GM19193 (cell line): ENCODE measurements around the gene GAPDHS.
A peak's percentile ranks its signal among the peaks of the same experiment; 100 is the strongest.

Experiments
- POLR2A ChIP-seq: IDR thresholded peaks from 4 replicates; pipeline ENCODE4 v1.6.1; 2011; ENCODE audit not compliant: insufficient read depth, insufficient read length; ENCODE audit errors: extremely low read depth

The GAPDHS gene

GRCh38 chr19:35543280-35544109, 10.2 kb downstream of the GAPDHS start:
- TF ChIP-seq POLR2A: no peak

DNA sequence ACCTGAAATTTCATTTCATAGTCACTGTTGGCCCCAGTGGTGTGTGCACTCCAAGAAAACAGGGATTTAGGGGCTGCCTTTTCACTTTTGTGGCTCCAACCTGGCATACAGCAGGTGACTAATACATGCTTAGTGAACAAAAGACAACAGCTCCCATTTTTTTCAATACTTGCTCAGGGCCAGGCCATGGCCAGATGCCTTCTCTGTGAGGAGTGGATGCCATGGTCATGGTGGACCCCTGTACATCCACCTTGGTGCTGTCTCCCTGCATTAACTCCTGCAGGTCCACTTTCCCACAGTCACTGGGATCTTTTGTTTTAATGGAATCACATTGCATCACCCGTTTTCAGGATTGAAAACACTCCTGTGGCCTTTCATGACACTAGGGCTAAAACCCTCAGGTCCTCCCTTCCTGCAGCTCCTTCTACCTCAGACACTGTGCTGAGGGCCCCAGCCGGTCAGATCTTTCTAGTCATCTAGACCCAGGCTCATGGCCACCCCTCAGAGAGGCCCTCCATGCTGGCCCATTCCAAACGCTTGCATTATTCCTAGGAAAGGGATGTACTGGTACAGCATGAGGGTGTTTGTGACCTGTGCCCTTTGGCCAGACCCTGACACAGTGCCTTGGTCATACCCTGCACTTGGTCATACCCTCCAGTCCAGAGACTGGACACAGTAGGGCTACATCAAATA, 11.0 kb downstream of the GAPDHS start:
- TF ChIP-seq POLR2A: no peak

DNA sequence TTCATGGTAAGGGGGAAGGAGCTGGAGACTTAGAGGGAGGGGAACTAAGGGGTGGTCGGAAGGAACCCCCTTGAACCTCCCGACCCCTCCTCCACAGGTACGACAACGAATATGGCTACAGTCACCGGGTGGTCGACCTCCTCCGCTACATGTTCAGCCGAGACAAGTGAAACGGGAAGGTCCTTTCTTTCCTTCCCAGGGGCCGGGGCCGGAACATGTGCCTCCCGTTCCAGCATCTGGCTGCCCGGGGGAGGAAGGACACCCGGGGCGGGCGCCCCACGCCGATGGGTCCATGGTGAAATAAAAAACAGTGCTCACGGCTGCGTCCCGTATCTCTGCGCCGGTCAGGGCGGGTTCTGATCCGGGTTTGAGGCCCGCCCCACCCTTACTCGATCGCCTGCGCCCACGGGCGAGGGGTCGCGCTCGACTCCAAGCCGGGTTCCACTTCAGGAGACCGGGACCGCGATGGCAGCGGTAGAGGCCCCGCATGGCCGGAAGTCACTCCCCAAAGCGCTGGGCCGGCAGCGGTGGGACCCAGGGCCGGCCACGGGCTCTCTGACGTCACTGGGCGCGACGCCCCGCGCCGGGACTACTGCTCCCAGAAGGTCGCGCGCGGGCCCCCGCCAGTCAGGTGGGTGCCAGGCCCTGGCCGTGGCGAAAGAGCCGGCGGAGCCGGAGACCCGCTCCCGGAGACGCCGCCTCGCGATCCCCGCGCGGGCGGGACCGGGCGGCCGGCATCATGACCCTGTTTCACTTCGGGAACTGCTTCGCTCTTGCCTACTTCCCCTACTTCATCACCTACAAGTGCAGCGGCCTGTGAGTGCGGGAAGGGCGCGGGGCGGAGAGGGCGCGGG, 12.0 kb downstream of the GAPDHS start, which contains the start of gene TMEM147:
Gene TMEM147 (plus strand): TSS at position 626 of the 854 bp plus-strand sequence. CDS start 114 bp downstream, at position 740.
- peak; percentile 82 for TF ChIP-seq POLR2A

- no peak for TF ChIP-seq POLR2A
Observed at GRCh38 chr19:35545855-35546381, 12.7 kb downstream of the GAPDHS start.

- no peak for TF ChIP-seq POLR2A
Observed at GRCh38 chr19:35546532-35546931, 13.3 kb downstream of the GAPDHS start.

DNA sequence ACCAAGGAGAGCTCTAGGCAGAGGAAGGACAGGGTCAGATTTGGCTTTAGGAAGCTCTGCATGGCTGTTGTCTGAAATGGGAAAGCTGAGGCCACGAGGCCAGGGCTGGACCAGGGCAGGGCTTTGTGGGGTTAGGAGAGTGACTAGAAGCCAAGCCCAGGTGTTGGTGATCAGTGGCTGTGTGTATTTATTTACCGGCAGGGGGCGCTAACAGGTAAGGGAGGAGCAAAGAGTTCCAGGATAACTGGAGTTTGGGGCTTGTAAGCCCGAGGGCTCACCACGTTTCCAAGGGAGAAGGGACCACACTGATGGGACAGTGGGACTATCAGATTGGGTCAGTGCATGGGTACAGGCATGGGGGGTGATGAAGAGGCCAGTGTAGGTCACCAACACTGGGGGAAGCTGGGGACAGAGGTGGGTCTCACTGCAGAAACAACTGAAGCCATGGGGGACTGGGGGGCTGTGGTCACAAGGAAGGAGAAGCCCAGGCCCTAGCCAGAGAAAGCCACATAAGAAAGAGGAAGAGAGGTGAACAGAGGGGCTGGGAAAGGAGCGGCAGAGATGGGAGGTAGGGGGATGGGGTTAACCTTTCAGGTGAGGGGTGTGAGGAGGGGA, 16.0 kb downstream of the GAPDHS start:
- TF ChIP-seq POLR2A: no peak

DNA sequence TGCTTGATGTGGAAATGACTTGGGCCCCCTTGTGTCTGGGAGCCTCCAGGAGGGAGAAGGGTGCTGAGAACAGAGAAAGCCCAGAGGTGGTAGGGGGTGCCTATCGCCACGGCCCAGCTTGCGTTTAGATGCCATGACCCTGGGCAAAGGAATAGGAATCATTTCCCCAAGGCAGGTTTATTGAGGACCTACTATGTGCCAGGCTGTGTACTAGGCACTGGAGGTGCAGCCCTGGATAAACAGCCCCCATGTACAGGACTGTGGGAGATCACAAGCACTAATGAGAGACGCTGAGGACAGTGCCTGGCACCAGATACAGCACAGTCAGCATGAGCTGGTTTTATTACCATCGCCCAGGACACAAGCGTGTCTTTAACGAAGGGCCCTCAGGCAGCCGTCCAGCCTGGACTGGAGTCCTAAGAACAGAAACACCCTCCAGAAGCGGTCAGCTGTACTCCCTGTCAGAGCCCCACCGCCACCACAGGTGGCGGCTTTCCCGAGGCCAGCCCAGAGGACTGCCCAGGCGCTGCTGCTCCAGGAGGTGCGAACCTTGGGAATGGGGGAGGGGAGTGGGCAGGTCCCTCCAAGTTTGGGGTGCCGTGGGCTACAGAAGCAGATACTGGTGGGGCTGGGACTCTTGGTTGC, 16.7 kb downstream of the GAPDHS start:
- TF ChIP-seq POLR2A: no peak

DNA sequence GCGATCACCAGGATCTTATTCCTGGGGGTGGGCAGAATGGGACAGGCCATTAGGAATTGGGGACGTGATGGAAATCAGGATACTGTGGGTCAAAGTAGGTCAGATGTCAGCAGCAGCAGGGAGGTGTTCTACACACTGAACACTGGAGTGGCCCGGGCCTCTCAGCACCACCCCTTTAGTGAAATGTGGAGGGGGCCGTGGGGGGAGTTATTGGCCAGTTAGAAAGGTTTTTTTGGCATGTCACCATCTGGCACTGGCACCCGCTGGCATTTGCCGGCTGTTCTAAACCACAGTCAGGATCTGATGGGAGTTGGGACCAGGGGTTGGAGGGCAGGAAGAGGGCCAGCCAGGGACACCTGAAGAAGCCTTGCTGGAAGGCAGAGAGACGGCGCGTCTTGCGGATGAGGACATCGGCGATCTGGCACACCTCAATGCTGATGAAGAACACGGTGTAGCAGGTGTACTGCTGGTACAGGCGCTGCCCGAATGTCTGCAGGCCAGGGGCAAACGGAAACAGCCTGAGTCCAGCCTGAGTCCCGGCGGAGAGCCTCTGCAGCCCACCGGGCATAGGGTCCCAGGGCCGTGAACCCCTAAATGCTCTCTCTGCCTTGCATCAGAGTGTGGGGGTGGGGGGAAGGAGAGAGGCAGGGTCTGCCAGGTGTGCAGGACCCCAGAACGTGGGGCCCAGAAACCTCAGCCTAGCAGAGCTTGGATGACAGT, 18.0 kb downstream of the GAPDHS start:
- TF ChIP-seq POLR2A: no peak

- TF ChIP-seq POLR2A: no peak
Observed at GRCh38 chr19:35552534-35553384, 19.5 kb downstream of the GAPDHS start.

DNA sequence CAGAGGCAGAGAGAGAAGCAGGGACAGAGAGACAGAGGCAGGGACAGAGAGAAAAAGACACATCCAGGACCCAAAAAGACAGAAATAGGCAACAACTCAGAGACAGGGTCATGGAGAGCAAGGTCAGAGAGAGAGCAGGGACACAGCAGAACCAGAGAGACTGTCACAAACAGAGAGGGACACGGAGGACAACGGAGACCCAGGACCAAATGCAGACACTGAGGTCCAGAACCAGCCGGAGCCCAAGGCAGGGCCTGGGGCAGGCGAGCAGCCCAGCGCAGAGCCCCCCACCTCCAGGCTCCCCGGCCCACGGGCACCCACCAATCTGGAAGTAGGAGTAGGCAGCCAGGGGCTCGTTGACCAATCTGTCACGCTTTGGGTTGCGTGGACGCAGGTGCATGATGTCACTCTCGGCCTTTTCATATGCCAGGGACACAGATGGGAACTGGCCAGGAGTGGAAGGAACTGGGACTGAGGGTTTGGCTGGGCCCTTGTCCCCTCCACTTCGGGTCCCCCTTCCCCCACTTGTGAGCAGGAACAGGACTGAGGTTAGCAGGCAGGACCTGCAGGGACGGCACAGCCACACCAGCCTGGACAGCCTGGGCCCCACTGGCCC, 20.2 kb downstream of the GAPDHS start:
- no peak for TF ChIP-seq POLR2A

- no peak for TF ChIP-seq POLR2A
Observed at GRCh38 chr19:35554076-35554475, 20.8 kb downstream of the GAPDHS start.
